CD14-positive monocyte (primary cell): ENCODE data around the gene MYOD1. TPM values are rescaled to one million over a fixed set of nuclear protein-coding genes. Genes with fewer than 3 reads are reported as not detected.

Source experiments
- DNase-seq, 3 donors: peaks; one replicate each; pipeline ENCODE4 v3.0.0-alpha.2; 2011 to 2022
- H2AFZ ChIP-seq: 2 replicates; pipeline ENCODE4 v1.6.0; 2012; ENCODE audit warnings: mild to moderate bottlenecking, low read depth, low read length, inconsistent platforms; ENCODE audit not compliant: insufficient read depth, poor library complexity, severe bottlenecking
- H3K27ac ChIP-seq, 2 donors: 1 replicate in 1 of 2; 2 replicates in 1 of 2; pipeline ENCODE4 v1.5.1; 2012 to 2013; ENCODE audit warnings: low read length in 2 of 2, control low read depth in 1 of 2, inconsistent platforms in 1 of 2, low read depth in 1 of 2, mild to moderate bottlenecking in 1 of 2
- H3K27me3 ChIP-seq, 2 donors: one replicate each; pipeline versions ENCODE4 v1.6.0 to v1.6.1; 2011 to 2013; ENCODE audit warnings: low read length in 2 of 2; ENCODE audit not compliant: control insufficient read depth in 2 of 2, insufficient read depth in 2 of 2
- H3K36me3 ChIP-seq, 2 donors: replicated peaks in 1 of 2; 1 replicate in 1 of 2; 2 replicates in 1 of 2; pipeline versions ENCODE4 v1.5.1 to v1.6.1; 2012 to 2013; ENCODE audit warnings: low read length in 2 of 2, control low read depth in 1 of 2, inconsistent platforms in 1 of 2, mild to moderate bottlenecking in 1 of 2; ENCODE audit not compliant: insufficient read depth in 2 of 2, control insufficient read depth in 1 of 2
- H3K4me1 ChIP-seq, 2 donors: 1 replicate in 1 of 2; 2 replicates in 1 of 2; pipeline versions ENCODE4 v1.5.1 to v1.6.1; 2012 to 2013; ENCODE audit warnings: low read length in 2 of 2, control low read depth in 1 of 2, inconsistent platforms in 1 of 2, mild to moderate bottlenecking in 1 of 2, moderate library complexity in 1 of 2; ENCODE audit not compliant: insufficient read depth in 2 of 2, control insufficient read depth in 1 of 2
- H3K4me2 ChIP-seq: replicated peaks from 2 replicates; pipeline ENCODE3; 2012; ENCODE audit warnings: low read length, moderate library complexity, mild to moderate bottlenecking; ENCODE audit not compliant: poor library complexity, severe bottlenecking; ENCODE audit errors: extremely low read depth
- H3K4me3 ChIP-seq, 3 experiments: fragments of 200-600 bp in 1 of 3; sonication (generic) in 1 of 3; replicated peaks in 1 of 3; 1 replicate in 2 of 3; 2 replicates in 1 of 3; pipeline ENCODE4 v1.5.1; 2011 to 2013; ENCODE audit warnings: low read length in 3 of 3, mild to moderate bottlenecking in 3 of 3, control low read depth in 2 of 3, low read depth in 2 of 3, inconsistent platforms in 1 of 3, moderate library complexity in 1 of 3
- H3K79me2 ChIP-seq: 2 replicates; pipeline ENCODE4 v1.6.0; 2012; ENCODE audit warnings: mild to moderate bottlenecking, control low read depth, inconsistent platforms, low read length, moderate library complexity; ENCODE audit not compliant: insufficient read depth
- H3K9ac ChIP-seq: 2 replicates; pipeline ENCODE4 v1.6.0; 2017; ENCODE audit warnings: low read length, mild to moderate bottlenecking; ENCODE audit not compliant: insufficient read depth, poor library complexity, severe bottlenecking
- H3K9me3 ChIP-seq, 2 donors: replicated peaks in 1 of 2; 1 replicate in 1 of 2; 2 replicates in 1 of 2; pipeline versions ENCODE4 v1.5.1 to v1.6.1; 2012 to 2013; ENCODE audit warnings: low read length in 2 of 2, control low read depth in 1 of 2; ENCODE audit not compliant: control insufficient read depth in 1 of 2, insufficient read depth in 1 of 2
- H4K20me1 ChIP-seq: 2 replicates; pipeline ENCODE4 v1.6.0; 2012; ENCODE audit warnings: mild to moderate bottlenecking, low read length, control low read depth, moderate library complexity; ENCODE audit not compliant: insufficient read depth
- H3K27ac Mint-ChIP-seq, 7 donors: one replicate each; pipeline ENCODE4 v1.8.0; 2020; ENCODE audit warnings: mild to moderate bottlenecking in 7 of 7, mixed read lengths in 7 of 7, moderate library complexity in 6 of 7, inconsistent platforms in 2 of 7
- H3K27me3 Mint-ChIP-seq, 3 donors: one replicate each; pipeline ENCODE4 v1.8.0; 2021 to 2022; ENCODE audit warnings: low read depth in 3 of 3, mild to moderate bottlenecking in 3 of 3, mixed read lengths in 3 of 3, moderate library complexity in 3 of 3, inconsistent platforms in 1 of 3
- H3K36me3 Mint-ChIP-seq, 2 donors: one replicate each; pipeline ENCODE4 v1.8.0; 2020; ENCODE audit warnings: mixed read lengths in 2 of 2, inconsistent platforms in 1 of 2, mild to moderate bottlenecking in 1 of 2
- H3K4me1 Mint-ChIP-seq: one replicate; pipeline ENCODE4 v1.8.0; 2020; ENCODE audit warnings: mild to moderate bottlenecking, mixed read lengths
- H3K4me3 Mint-ChIP-seq, 2 donors: one replicate each; pipeline ENCODE4 v1.8.0; 2020; ENCODE audit warnings: mild to moderate bottlenecking in 2 of 2, mixed read lengths in 2 of 2, moderate library complexity in 1 of 2
- H3K9me3 Mint-ChIP-seq, 7 donors: one replicate each; pipeline ENCODE4 v1.8.0; 2020 to 2022; ENCODE audit warnings: mixed read lengths in 7 of 7, mild to moderate bottlenecking in 6 of 7, moderate library complexity in 6 of 7, inconsistent platforms in 2 of 7
- WGBS: methylation state at CpG from one replicate; pipeline ENCODE4 v1.1.5; 2013; ENCODE audit warnings: missing lambda C conversion rate; ENCODE audit not compliant: insufficient coverage; 5-methylcytosine and 5-hydroxymethylcytosine counted together
- intact Hi-C, 2 donors: fragments of 100-400 bp; cut with micrococcal nuclease; formaldehyde crosslinking; loops; one replicate each; pipeline versions ENCODE4 v1.15.0 to v1.15.1; 2023
- polyA plus RNA-seq, 3 donors: library from polyadenylated mRNA; depleted of rRNA in 1 of 3; unstranded in 2 of 3; stranded (reverse) in 1 of 3; fragments of 300-500 nt in 2 of 3; fragments of >200 nt in 1 of 3; fragmentation: Illumina TruSeq in 2 of 3; gene quantifications; 1 replicate in 2 of 3; 2 replicates in 1 of 3; pipeline ENCODE4 v1.2.3, GENCODE V29; 2012 to 2021
- TF ChIP-seq, protein P1 (sequence below): fragments of 200-600 bp; IDR thresholded peaks from one replicate; pipeline ENCODE4 v1.8.0; 2022; ENCODE audit warnings: antibody characterized with exemption, mild to moderate bottlenecking

MYOD1 gene
- polyA plus RNA-seq, 3 donors: not detected

- no peak overlapping the region for H3K4me2 ChIP-seq
- TF ChIP-seq, protein P1, sequence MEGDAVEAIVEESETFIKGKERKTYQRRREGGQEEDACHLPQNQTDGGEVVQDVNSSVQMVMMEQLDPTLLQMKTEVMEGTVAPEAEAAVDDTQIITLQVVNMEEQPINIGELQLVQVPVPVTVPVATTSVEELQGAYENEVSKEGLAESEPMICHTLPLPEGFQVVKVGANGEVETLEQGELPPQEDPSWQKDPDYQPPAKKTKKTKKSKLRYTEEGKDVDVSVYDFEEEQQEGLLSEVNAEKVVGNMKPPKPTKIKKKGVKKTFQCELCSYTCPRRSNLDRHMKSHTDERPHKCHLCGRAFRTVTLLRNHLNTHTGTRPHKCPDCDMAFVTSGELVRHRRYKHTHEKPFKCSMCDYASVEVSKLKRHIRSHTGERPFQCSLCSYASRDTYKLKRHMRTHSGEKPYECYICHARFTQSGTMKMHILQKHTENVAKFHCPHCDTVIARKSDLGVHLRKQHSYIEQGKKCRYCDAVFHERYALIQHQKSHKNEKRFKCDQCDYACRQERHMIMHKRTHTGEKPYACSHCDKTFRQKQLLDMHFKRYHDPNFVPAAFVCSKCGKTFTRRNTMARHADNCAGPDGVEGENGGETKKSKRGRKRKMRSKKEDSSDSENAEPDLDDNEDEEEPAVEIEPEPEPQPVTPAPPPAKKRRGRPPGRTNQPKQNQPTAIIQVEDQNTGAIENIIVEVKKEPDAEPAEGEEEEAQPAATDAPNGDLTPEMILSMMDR: no peak
- H3K4me3 Mint-ChIP-seq: no peak overlapping the region
- H3K27me3 ChIP-seq: no peaks in the 10 kb centered on the region
- DNase-seq: peak in 1 of 3 donors; percentile 2
- H3K9me3 Mint-ChIP-seq: no peaks in the 10 kb centered on the region
- intact Hi-C loops: no loop called here
- WGBS: 76% methylated on average over 17 of the region's 23 CpGs
- H3K36me3 Mint-ChIP-seq: no peaks in the 10 kb centered on the region
- H3K79me2 ChIP-seq: no peaks in the 10 kb centered on the region
- no peak overlapping the region for H3K9ac ChIP-seq
- no peak overlapping the region for H3K27ac ChIP-seq
- H3K9me3 ChIP-seq: no peaks in the 10 kb centered on the region
- H3K27me3 Mint-ChIP-seq: peaks cover under 1 to 5% (median 2%) of the 10 kb centered on the region in 3 donors
- H3K36me3 ChIP-seq: no peaks in the 10 kb centered on the region
- no peak overlapping the region for H3K27ac Mint-ChIP-seq
- no peaks in the 10 kb centered on the region for H4K20me1 ChIP-seq
- H3K4me1 Mint-ChIP-seq: no peaks in the 10 kb centered on the region
- H2AFZ ChIP-seq: no peak overlapping the region
- no peak overlapping the region for H3K4me3 ChIP-seq
- H3K4me1 ChIP-seq: no peaks in the 10 kb centered on the region
These were observed 41.0 kb downstream of the MYOD1 start for GRCh38 chr11:17760102-17761029.

GRCh38 chr11:17762309-17762974 is 43.1 kb downstream of the MYOD1 start:
- Histone ChIP-seq H2AFZ (no peak overlapping the region), H3K9ac (no peak overlapping the region), H3K4me3 (no peak overlapping the region), H3K79me2 (no peaks in the 10 kb centered on the region), H4K20me1 (no peaks in the 10 kb centered on the region), H3K27ac (no peak overlapping the region), H3K4me1 (no peaks in the 10 kb centered on the region), H3K27me3 (no peaks in the 10 kb centered on the region), H3K36me3 (no peaks in the 10 kb centered on the region), H3K9me3 (no peaks in the 10 kb centered on the region), H3K4me2 (no peak overlapping the region)
- no peaks in the 10 kb centered on the region for H3K36me3 Mint-ChIP-seq
- H3K27me3 Mint-ChIP-seq: peaks cover 0 to 2% (median under 1%) of the 10 kb centered on the region in 3 donors
- H3K4me3 Mint-ChIP-seq: no peak overlapping the region
- TF ChIP-seq, protein P1: no peak
- H3K9me3 Mint-ChIP-seq: no peaks in the 10 kb centered on the region
- 82% methylated on average over 14 of the region's 17 CpGs for WGBS
- intact Hi-C loops: no loop called here
- H3K27ac Mint-ChIP-seq: no peak overlapping the region
- no peak for DNase-seq
- no peaks in the 10 kb centered on the region for H3K4me1 Mint-ChIP-seq
